Breast epithelium (tissue), 4 donors: ENCODE measurements around the gene FIBIN. TPM values are rescaled to one million over a fixed set of nuclear protein-coding genes. Genes with fewer than 3 reads are reported as not detected.

ENCODE experiments used
- DNase-seq, 2 donors: peaks; one replicate each; pipeline ENCODE4 v3.0.0-alpha.2; 2019; ENCODE audit warnings: low spot score in 2 of 2
- H3K27ac ChIP-seq, 2 donors: fragments of 200-600 bp; sonication (generic) in 1 of 2; one replicate each; pipeline ENCODE4 v1.5.1; 2016 to 2019; ENCODE audit warnings: mild to moderate bottlenecking in 1 of 2
- H3K27me3 ChIP-seq, 2 donors: fragments of 200-600 bp; sonication (generic) in 1 of 2; one replicate each; pipeline versions ENCODE4 v1.5.1 to v1.6.0; 2017 to 2019; ENCODE audit warnings: control low read depth in 1 of 2, mild to moderate bottlenecking in 1 of 2
- H3K36me3 ChIP-seq: fragments of 200-600 bp; one replicate; pipeline ENCODE4 v1.5.1; 2019
- H3K4me1 ChIP-seq, 2 donors: fragments of 200-600 bp; sonication (generic); one replicate each; pipeline ENCODE4 v1.5.1; 2016 to 2019; ENCODE audit warnings: control low read depth in 1 of 2
- H3K4me3 ChIP-seq, 3 donors: fragments of 200-600 bp; sonication (generic); 1 replicate in 2 of 3; 2 replicates in 1 of 3; pipeline ENCODE4 v1.5.1; 2016 to 2019; ENCODE audit warnings: mild to moderate bottlenecking in 3 of 3, moderate library complexity in 2 of 3
- H3K9me3 ChIP-seq, 2 donors: fragments of 200-600 bp; sonication (generic) in 1 of 2; one replicate each; pipeline ENCODE4 v1.5.1; 2016 to 2019; ENCODE audit warnings: control low read depth in 1 of 2
- CTCF ChIP-seq, 3 donors: fragments of 450-650 bp; IDR thresholded peaks; one replicate each; pipeline ENCODE4 v1.5.1; 2016 to 2017; ENCODE audit warnings: antibody characterized with exemption in 3 of 3, mild to moderate bottlenecking in 3 of 3, moderate library complexity in 3 of 3
- POLR2A ChIP-seq: fragments of 450-650 bp; IDR thresholded peaks from one replicate; pipeline ENCODE4 v1.6.1; 2016; ENCODE audit warnings: antibody characterized with exemption, mild to moderate bottlenecking, moderate library complexity
- POLR2AphosphoS5 ChIP-seq, 3 donors: sonication (generic); formaldehyde crosslinking; IDR thresholded peaks; one replicate each; pipeline ENCODE4 v1.6.1; 2017; ENCODE audit warnings: antibody characterized with exemption in 3 of 3
- intact Hi-C: fragments of 100-400 bp; cut with DNase I; formaldehyde crosslinking; loops from one replicate; pipeline ENCODE4 v1.15.1; 2023; ENCODE audit warnings: low total_unique reads
- total RNA-seq, 3 donors: library from RNA; depleted of rRNA; stranded (reverse); fragments of >200 nt; gene quantifications; one replicate each; pipeline ENCODE4 v1.1.0, GENCODE V29; 2016

The FIBIN gene
- total RNA-seq, 3 donors from 2014 or later: 23.7 to 71.4 (median 41.6) TPM

GRCh38 chr11:26983645-26984044, 10.3 kb upstream of the FIBIN start:
- Histone ChIP-seq H3K4me3 (no peak overlapping the region), H3K4me1 (no peaks in the 10 kb centered on the region), H3K36me3 (no peaks in the 10 kb centered on the region), H3K27me3 (no peaks in the 10 kb centered on the region), H3K9me3 (peaks cover 0 to 12% of the 10 kb centered on the region in 2 donors), H3K27ac (no peak overlapping the region)
- intact Hi-C loops: no loop called here
- DNase-seq: no peak
- no peak for TF ChIP-seq CTCF (IDR thresholded peaks at IDR 0.05)
- no peak for TF ChIP-seq POLR2AphosphoS5 (IDR thresholded peaks at IDR 0.05)
- TF ChIP-seq POLR2A: no peak

GRCh38 chr11:26985470-26985869, 8.4 kb upstream of the FIBIN start:
- Histone ChIP-seq H3K27ac (peak overlapping the region in 1 of 2 donors; percentile 40), H3K36me3 (no peaks in the 10 kb centered on the region), H3K4me1 (no peaks in the 10 kb centered on the region), H3K27me3 (no peaks in the 10 kb centered on the region), H3K9me3 (peaks cover 0 to 5% of the 10 kb centered on the region in 2 donors), H3K4me3 (no peak overlapping the region)
- TF ChIP-seq CTCF (IDR thresholded peaks at IDR 0.05): no peak
- intact Hi-C loops: no loop called here
- DNase-seq: no peak

GRCh38 chr11:26985943-26986342, 8.0 kb upstream of the FIBIN start:
- H3K36me3 ChIP-seq: no peaks in the 10 kb centered on the region
- peak overlapping the region; percentile 33 to 40 for H3K27ac ChIP-seq
- H3K4me3 ChIP-seq: no peak overlapping the region
- peaks cover 0 to under 1% of the 10 kb centered on the region in 2 donors for H3K9me3 ChIP-seq
- intact Hi-C loops: no loop called here
- DNase-seq: no peak
- TF ChIP-seq POLR2A (no peak), CTCF (IDR thresholded peaks at IDR 0.05) (no peak), POLR2AphosphoS5 (IDR thresholded peaks at IDR 0.05) (no peak)
- H3K4me1 ChIP-seq: no peaks in the 10 kb centered on the region
- no peaks in the 10 kb centered on the region for H3K27me3 ChIP-seq

GRCh38 chr11:26987272-26987671, 6.6 kb upstream of the FIBIN start:
- H3K36me3 ChIP-seq: no peaks in the 10 kb centered on the region
- TF ChIP-seq POLR2AphosphoS5 (IDR thresholded peaks at IDR 0.05) (no peak), CTCF (IDR thresholded peaks at IDR 0.05) (no peak), POLR2A (no peak)
- no peaks in the 10 kb centered on the region for H3K4me1 ChIP-seq
- no peak overlapping the region for H3K4me3 ChIP-seq
- no peaks in the 10 kb centered on the region for H3K9me3 ChIP-seq
- no peaks in the 10 kb centered on the region for H3K27me3 ChIP-seq
- no peak for DNase-seq
- intact Hi-C loops: no loop called here
- H3K27ac ChIP-seq: no peak overlapping the region

- intact Hi-C loops: no loop called here
- no peak for TF ChIP-seq CTCF (IDR thresholded peaks at IDR 0.05)
- no peaks in the 10 kb centered on the region for H3K27me3 ChIP-seq
- no peak overlapping the region for H3K4me3 ChIP-seq
- no peaks in the 10 kb centered on the region for H3K36me3 ChIP-seq
- no peak for DNase-seq
- H3K4me1 ChIP-seq: no peaks in the 10 kb centered on the region
- H3K9me3 ChIP-seq: no peaks in the 10 kb centered on the region
- H3K27ac ChIP-seq: no peak overlapping the region
Measured at GRCh38 chr11:26987731-26988130, 6.2 kb upstream of the FIBIN start.
